ENCODE measurements around the gene FIG4.

GRCh38 chr6:109794201-109794923, 103.3 kb downstream of the FIG4 start:
- TF ChIP-seq CTCF (conservative IDR thresholded peaks at IDR 0.05; ENCODE audit: low read depth, low read length) = no peak
- no peak for TF ChIP-seq POLR2A (IDR thresholded peaks at IDR 0.05; ENCODE audit: low read depth, low read length)
- TF ChIP-seq CEBPB (IDR thresholded peaks at IDR 0.05; ENCODE audit: low read depth, low read length) = no peak
